Testis (tissue), 3 donors: ENCODE data around the gene CDK5RAP2. TPM values are rescaled to one million over a fixed set of nuclear protein-coding genes. Genes with fewer than 3 reads are reported as not detected.

Experiments used
- DNase-seq: peaks from one replicate; pipeline ENCODE4 v3.0.0-alpha.2; 2019
- H3K27ac ChIP-seq, 2 donors: fragments of 200-600 bp; sonication (generic); one replicate each; pipeline ENCODE4 v1.5.1; 2019
- H3K27me3 ChIP-seq: fragments of 200-600 bp; sonication (generic); one replicate; pipeline ENCODE4 v1.5.1; 2019
- H3K36me3 ChIP-seq: fragments of 200-600 bp; sonication (generic); one replicate; pipeline ENCODE4 v1.5.1; 2017; ENCODE audit warnings: low read depth; ENCODE audit errors: missing control alignments
- H3K4me1 ChIP-seq: fragments of 200-600 bp; sonication (generic); one replicate; pipeline ENCODE4 v1.5.1; 2019
- H3K4me3 ChIP-seq, 2 donors: fragments of 200-600 bp; sonication (generic); one replicate each; pipeline ENCODE4 v1.5.1; 2017 to 2019
- H3K9me3 ChIP-seq: fragments of 200-600 bp; sonication (generic); one replicate; pipeline ENCODE4 v1.5.1; 2017
- POLR2A ChIP-seq: fragments of 450-650 bp; IDR thresholded peaks from one replicate; pipeline ENCODE4 v1.6.1; 2017; ENCODE audit warnings: antibody characterized with exemption, mild to moderate bottlenecking, moderate library complexity
- WGBS, 2 donors: methylation state at CpG; one replicate each; pipeline ENCODE4 v1.1.5; 2018; 5-methylcytosine and 5-hydroxymethylcytosine counted together
- intact Hi-C: fragments of 100-400 bp; cut with DNase I; formaldehyde crosslinking; loops from one replicate; pipeline ENCODE4 v1.15.1; 2023; ENCODE audit warnings: low total_unique reads
- polyA plus RNA-seq: library from polyadenylated mRNA; stranded (reverse); fragments of 350-450 nt; fragmentation: Illumina TruSeq; extraction: RNeasy Lipid Tissue Mini Kit (QIAGEN cat#74804); gene quantifications from one replicate; pipeline ENCODE4 v1.2.3, GENCODE V29; 2014; ENCODE audit warnings: low read depth, low replicate concordance; ENCODE audit not compliant: insufficient read depth
- total RNA-seq, 2 donors: library from RNA; depleted of rRNA; stranded (reverse); fragments of >200 nt; gene quantifications; one replicate each; pipeline ENCODE4 v1.2.3, GENCODE V29; 2016
- TF ChIP-seq, protein P1 (sequence below), 3 experiments: fragments of 450-650 bp in 2 of 3; fragments of 200-600 bp in 1 of 3; sonication (generic) in 1 of 3; IDR thresholded peaks; one replicate each; pipeline ENCODE4 v1.5.1; 2016 to 2019; ENCODE audit warnings: antibody characterized with exemption in 3 of 3, mild to moderate bottlenecking in 2 of 3, moderate library complexity in 1 of 3

CDK5RAP2 gene
- total and polyA plus RNA-seq, 3 donors from 2014 or later, result 64.9 to 80.5 (median 76.1) TPM

DNA sequence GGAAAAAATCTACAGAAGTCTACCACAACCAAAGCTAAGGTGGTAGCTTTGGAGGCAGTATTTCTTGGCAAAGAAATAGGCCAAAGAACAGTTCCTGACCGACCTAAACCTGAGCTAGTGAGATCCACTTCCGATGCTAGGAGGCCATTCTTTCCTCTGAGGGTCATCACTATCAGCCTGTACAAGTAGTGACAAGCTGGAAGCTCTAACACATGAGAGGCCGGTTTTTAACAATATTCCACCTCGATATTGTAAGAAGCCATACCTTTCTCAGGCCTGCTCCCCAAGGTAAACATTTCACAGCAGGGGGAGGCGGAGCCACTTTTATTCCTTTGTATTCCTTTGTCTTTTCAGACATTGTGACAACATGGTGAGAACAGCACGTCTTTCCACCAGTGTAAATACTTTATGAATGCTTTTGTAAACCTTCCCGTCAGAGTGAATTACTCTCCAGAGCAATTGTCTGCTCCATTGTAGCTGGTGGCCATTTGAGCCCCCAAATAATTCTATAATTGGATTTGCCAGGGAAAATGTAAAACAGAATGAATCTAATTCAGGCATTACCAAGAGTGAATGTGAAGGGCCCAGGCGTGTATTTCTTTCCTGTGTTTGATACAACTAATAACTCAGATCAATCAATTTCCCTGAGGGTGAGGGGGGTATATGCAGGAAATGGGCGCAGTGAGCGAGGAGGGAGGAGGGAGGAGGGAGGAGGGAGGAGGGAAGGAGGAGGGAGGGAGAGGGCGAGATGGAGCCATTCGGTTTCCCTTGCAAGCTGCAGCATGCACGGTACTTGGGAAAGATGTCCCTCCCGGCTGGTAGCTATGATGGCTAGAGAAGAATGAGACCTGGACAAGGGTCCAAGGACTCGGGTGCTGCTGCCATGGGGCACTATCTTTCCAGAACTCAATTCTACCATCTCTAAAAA, 166.6 kb downstream of the CDK5RAP2 start:
- 90 to 91% methylated on average over 15 of the region's 15 CpGs for WGBS, 2 donors
- H3K27me3 ChIP-seq, result no peaks in the 10 kb centered on the region

DNA sequence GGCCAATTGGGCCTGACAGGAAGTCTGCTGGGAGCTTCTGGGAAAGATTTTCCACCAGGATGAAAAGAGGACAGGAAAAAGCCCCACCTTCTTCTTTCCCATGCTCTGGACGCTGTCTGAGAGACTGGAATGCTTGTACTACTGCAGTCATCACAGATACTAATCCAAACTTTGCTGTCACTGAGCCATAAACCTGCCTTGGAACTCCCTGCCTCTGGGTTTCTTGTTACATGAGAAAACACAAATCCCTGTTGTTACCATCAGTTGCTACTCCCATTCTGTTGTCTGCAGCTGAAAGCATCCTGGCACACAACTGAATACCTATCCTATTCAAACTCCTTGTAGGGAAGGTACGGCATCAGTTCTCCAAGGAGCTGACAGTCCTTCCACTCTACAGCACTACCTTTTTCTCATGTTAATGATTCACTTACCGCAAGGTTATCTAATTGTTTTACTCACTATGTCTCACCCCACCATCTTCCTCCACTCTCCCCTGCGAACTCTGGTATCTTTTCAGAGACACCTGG, 167.5 kb downstream of the CDK5RAP2 start:
- no peak overlapping the region for H3K4me3 ChIP-seq
- TF ChIP-seq POLR2A, result no peak
- no peaks in the 10 kb centered on the region for H3K27me3 ChIP-seq
- no peaks in the 10 kb centered on the region for H3K9me3 ChIP-seq
- intact Hi-C loops, result no loop called here
- 87% methylated on average over 4 of the region's 4 CpGs for WGBS, 2 donors
- no peak for DNase-seq
- no peak overlapping the region for H3K27ac ChIP-seq
- no peaks in the 10 kb centered on the region for H3K36me3 ChIP-seq
- H3K4me1 ChIP-seq, result no peaks in the 10 kb centered on the region

More for the DNA sequence above, 166.6 kb downstream of the CDK5RAP2 start:
- no peak for DNase-seq
- no peak for TF ChIP-seq POLR2A
- TF ChIP-seq, protein P1, sequence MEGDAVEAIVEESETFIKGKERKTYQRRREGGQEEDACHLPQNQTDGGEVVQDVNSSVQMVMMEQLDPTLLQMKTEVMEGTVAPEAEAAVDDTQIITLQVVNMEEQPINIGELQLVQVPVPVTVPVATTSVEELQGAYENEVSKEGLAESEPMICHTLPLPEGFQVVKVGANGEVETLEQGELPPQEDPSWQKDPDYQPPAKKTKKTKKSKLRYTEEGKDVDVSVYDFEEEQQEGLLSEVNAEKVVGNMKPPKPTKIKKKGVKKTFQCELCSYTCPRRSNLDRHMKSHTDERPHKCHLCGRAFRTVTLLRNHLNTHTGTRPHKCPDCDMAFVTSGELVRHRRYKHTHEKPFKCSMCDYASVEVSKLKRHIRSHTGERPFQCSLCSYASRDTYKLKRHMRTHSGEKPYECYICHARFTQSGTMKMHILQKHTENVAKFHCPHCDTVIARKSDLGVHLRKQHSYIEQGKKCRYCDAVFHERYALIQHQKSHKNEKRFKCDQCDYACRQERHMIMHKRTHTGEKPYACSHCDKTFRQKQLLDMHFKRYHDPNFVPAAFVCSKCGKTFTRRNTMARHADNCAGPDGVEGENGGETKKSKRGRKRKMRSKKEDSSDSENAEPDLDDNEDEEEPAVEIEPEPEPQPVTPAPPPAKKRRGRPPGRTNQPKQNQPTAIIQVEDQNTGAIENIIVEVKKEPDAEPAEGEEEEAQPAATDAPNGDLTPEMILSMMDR (IDR thresholded peaks at IDR 0.05), result no peak
- intact Hi-C loops, result no loop called here
- Histone ChIP-seq H3K9me3 (no peaks in the 10 kb centered on the region), H3K27ac (no peak overlapping the region), H3K4me1 (no peaks in the 10 kb centered on the region), H3K4me3 (no peak overlapping the region), H3K36me3 (no peaks in the 10 kb centered on the region)

DNA sequence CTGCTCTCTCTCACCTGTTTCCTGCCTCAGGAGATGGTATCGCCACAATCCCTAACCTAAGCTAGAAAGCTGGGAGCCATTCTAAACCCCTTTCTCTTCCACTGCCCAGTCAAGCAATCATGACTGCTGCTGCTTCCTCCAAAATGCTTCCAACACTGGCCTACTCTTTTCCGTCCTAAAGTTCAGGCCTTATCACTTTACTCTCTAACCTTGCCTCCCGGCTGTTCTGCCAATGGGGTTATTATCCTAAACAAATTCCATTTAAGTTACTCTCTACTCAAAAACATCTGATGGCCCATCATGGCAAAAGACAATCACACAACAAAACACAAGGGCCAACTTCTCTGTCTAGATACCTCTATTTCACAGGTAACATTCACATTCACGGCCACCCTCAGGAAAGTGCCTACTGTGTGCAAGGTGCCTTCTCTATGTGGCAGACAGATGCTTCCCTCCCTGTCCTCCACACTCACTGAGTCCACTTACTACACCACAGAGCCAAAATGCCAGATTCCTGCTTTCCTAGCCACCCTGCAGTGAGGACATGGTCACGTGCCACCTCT, 168.0 kb downstream of the CDK5RAP2 start:
- H3K36me3 ChIP-seq, result no peaks in the 10 kb centered on the region
- no peaks in the 10 kb centered on the region for H3K27me3 ChIP-seq
- no peak overlapping the region for H3K27ac ChIP-seq
- TF ChIP-seq, protein P1 (IDR thresholded peaks at IDR 0.05), result no peak
- no peak for TF ChIP-seq POLR2A
- H3K9me3 ChIP-seq, result no peaks in the 10 kb centered on the region
- WGBS, 2 donors, result 82 to 87% methylated on average over 5 of the region's 5 CpGs
- H3K4me3 ChIP-seq, result no peak overlapping the region
- DNase-seq, result no peak
- no peaks in the 10 kb centered on the region for H3K4me1 ChIP-seq
- intact Hi-C loops, result no loop called here

DNA sequence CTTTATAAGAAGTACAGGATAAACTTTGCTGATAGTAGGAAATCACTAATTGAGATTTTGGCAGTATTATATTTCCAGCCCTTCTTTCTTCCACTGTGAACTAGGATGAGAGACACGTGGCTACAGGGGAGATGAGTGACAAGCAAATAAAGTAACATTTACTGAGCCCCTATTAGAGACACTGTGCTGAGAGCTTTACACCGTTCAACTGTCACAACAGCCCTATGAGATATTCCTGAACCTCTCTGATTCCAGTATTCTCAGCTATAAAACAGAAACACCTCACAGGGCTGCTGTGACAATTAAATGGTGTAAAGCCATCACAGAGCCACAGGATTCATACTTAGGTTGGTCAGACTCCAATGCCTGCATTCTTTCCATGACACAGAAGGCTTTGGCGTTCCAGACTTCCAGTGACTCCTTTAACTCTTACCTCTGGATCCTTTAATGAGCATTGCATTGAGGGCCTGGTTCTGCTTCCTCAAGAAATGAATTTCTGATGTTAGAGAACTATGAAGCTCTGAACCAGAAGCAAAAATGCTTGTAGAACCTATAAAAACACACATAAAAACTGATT, 169.0 kb downstream of the CDK5RAP2 start:
- DNase-seq, result no peak
- Histone ChIP-seq H3K9me3 (no peaks in the 10 kb centered on the region), H3K36me3 (no peaks in the 10 kb centered on the region), H3K27me3 (no peaks in the 10 kb centered on the region), H3K4me3 (no peak overlapping the region), H3K4me1 (no peaks in the 10 kb centered on the region), H3K27ac (no peak overlapping the region)
- intact Hi-C loops, result no loop called here
- TF ChIP-seq, protein P1 (IDR thresholded peaks at IDR 0.05), result no peak
- no peak for TF ChIP-seq POLR2A
- WGBS, 2 donors, result 64 to 68% methylated on average over 3 of the region's 3 CpGs

DNA sequence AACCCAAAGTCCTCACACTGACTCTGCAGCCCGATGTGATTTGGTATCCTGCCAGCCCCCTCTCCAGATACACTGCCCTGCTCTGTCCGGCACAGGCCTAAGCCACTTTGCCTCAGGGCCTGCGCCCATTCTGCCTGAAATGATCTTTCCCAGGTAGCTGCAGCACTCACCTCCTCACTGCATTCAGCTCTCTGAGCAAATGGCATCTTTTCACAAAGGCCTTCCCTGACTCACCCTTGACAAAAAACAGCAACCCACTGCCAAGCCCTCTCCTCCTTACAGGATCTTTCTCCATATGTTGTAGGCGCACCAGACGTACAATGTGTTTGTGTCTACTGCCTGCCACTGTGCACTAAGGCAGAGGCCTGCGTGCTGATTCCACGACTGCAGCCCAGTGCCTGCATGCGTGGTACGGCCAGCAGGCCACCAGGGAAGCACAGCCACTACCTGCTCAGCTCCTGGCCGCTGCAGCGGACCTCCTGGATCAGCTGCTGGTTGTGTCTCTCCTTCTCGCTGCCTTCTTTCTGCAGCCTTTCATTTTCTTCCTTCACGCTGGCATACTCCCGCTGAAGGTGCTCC, 171.2 kb downstream of the CDK5RAP2 start:
- intact Hi-C loops, result no loop called here
- no peak overlapping the region for H3K4me3 ChIP-seq
- WGBS, 2 donors, result 96 to 97% methylated on average over 14 of the region's 14 CpGs
- DNase-seq, result no peak
- no peaks in the 10 kb centered on the region for H3K36me3 ChIP-seq
- no peak for TF ChIP-seq POLR2A
- TF ChIP-seq, protein P1 (IDR thresholded peaks at IDR 0.05), result no peak
- H3K27me3 ChIP-seq, result no peaks in the 10 kb centered on the region
- H3K4me1 ChIP-seq, result no peaks in the 10 kb centered on the region
- no peak overlapping the region for H3K27ac ChIP-seq
- no peaks in the 10 kb centered on the region for H3K9me3 ChIP-seq
